ENCODE measurements around the gene ERBIN.

DNA sequence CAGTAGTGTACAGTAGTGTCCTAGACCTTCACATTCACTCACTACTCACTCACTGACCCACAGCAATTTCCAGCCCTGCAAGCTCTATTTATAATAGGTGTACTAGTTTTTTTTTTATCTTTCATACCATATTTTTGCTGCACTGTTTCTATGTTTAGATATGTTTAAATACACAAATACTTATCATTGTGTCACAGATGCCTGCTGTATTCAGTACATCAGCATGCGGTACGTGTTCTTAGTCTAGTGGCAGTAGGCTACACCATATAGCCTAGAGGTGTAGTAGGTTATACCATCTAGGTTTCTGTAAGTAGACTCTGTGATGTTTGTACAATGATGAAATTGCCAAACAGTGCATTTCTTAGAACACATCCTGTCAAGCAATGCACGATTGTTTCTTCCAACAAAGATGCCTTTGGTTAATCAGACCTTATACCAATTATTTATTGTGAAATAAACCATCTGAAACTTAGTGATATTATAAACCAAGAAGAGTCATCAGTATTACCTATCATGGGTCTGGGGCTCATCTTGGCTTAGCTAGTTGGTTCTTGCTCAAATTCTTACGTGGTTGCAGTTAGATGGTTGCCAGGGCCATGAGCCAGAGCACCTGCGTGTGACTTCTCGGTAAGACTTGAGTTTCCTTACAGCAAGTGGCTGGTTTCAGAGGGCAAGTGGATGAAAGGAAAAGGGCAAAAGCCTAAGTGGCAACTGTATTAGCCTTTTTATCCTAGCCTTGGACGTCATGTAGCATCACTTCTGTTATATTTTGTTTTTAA, 41.1 kb downstream of the ERBIN start:
- TF ChIP-seq SP1 (IDR thresholded peaks at IDR 0.05), result no peak
- no peak for TF ChIP-seq ZNF384 (IDR thresholded peaks at IDR 0.05)
- no peak for TF ChIP-seq BHLHE40 (IDR thresholded peaks at IDR 0.05; ENCODE audit: borderline replicate concordance)
- TF ChIP-seq FOXM1 (IDR thresholded peaks at IDR 0.05; ENCODE audit: borderline replicate concordance), result no peak
- TF ChIP-seq FOXK2 (IDR thresholded peaks at IDR 0.05), result no peak
- TF ChIP-seq SUZ12 (IDR thresholded peaks at IDR 0.05), result no peak
- no peak for TF ChIP-seq NFRKB (IDR thresholded peaks at IDR 0.05)
- TF ChIP-seq TARDBP (IDR thresholded peaks at IDR 0.05), result no peak
- no peak for TF ChIP-seq FOXA1 (IDR thresholded peaks at IDR 0.05)
- TF ChIP-seq CTBP1 (IDR thresholded peaks at IDR 0.05; ENCODE audit: borderline replicate concordance), result no peak
- no peak for TF ChIP-seq HDGF (IDR thresholded peaks at IDR 0.05; ENCODE audit: borderline replicate concordance)
- no peak for TF ChIP-seq ELF4 (IDR thresholded peaks at IDR 0.05)
- TF ChIP-seq, protein P1, sequence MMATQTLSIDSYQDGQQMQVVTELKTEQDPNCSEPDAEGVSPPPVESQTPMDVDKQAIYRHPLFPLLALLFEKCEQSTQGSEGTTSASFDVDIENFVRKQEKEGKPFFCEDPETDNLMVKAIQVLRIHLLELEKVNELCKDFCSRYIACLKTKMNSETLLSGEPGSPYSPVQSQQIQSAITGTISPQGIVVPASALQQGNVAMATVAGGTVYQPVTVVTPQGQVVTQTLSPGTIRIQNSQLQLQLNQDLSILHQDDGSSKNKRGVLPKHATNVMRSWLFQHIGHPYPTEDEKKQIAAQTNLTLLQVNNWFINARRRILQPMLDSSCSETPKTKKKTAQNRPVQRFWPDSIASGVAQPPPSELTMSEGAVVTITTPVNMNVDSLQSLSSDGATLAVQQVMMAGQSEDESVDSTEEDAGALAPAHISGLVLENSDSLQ (IDR thresholded peaks at IDR 0.05), result no peak

Data from HEK293T (cell line).